Hepatocyte (in vitro differentiated cells): Measurements from ENCODE around the gene FAM76B.

Experiments used
- EZH2 ChIP-seq: fragments of 200-600 bp; sonication (generic); IDR thresholded peaks from 2 replicates; pipeline ENCODE4 v1.6.1; 2016; ENCODE audit warnings: antibody characterized with exemption, mild to moderate bottlenecking, borderline replicate concordance
- TF ChIP-seq, protein P1 (sequence below): fragments of 200-600 bp; sonication (generic); IDR thresholded peaks from 2 replicates; pipeline ENCODE4 v1.5.1; 2016; ENCODE audit warnings: antibody characterized with exemption, mild to moderate bottlenecking; ENCODE audit not compliant: poor library complexity

DNA sequence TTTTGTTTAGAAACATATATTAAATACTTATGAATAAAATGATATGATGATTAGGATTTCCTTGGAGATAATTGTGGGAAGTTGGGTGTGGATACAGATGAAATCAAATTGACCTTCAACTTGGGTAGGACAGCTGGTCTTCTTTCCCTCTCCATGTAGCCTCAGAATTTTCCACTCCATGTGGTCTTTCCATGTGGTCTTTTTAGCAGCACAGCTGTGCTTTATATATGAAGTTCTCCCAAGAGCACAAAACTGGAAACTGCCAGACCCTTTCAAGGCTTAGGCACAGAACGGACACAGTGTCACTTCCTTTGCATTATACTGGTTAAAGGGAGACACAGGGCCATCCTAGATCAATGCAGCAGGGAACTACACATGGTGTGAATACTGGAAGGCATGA, 28.6 kb downstream of the FAM76B start:
- TF ChIP-seq EZH2: no peak
- TF ChIP-seq, protein P1, sequence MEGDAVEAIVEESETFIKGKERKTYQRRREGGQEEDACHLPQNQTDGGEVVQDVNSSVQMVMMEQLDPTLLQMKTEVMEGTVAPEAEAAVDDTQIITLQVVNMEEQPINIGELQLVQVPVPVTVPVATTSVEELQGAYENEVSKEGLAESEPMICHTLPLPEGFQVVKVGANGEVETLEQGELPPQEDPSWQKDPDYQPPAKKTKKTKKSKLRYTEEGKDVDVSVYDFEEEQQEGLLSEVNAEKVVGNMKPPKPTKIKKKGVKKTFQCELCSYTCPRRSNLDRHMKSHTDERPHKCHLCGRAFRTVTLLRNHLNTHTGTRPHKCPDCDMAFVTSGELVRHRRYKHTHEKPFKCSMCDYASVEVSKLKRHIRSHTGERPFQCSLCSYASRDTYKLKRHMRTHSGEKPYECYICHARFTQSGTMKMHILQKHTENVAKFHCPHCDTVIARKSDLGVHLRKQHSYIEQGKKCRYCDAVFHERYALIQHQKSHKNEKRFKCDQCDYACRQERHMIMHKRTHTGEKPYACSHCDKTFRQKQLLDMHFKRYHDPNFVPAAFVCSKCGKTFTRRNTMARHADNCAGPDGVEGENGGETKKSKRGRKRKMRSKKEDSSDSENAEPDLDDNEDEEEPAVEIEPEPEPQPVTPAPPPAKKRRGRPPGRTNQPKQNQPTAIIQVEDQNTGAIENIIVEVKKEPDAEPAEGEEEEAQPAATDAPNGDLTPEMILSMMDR: no peak
